HG03280 (cell line): ENCODE measurements around the gene CD164L2.

Source experiments
- ATAC-seq: cut with Tn5 transposase; IDR thresholded peaks from one replicate; pipeline ENCODE4 v1.9.1; 2021; ENCODE audit warnings: mild to moderate bottlenecking, moderate library complexity; ENCODE audit not compliant: unreplicated experiment

CD164L2 gene

DNA sequence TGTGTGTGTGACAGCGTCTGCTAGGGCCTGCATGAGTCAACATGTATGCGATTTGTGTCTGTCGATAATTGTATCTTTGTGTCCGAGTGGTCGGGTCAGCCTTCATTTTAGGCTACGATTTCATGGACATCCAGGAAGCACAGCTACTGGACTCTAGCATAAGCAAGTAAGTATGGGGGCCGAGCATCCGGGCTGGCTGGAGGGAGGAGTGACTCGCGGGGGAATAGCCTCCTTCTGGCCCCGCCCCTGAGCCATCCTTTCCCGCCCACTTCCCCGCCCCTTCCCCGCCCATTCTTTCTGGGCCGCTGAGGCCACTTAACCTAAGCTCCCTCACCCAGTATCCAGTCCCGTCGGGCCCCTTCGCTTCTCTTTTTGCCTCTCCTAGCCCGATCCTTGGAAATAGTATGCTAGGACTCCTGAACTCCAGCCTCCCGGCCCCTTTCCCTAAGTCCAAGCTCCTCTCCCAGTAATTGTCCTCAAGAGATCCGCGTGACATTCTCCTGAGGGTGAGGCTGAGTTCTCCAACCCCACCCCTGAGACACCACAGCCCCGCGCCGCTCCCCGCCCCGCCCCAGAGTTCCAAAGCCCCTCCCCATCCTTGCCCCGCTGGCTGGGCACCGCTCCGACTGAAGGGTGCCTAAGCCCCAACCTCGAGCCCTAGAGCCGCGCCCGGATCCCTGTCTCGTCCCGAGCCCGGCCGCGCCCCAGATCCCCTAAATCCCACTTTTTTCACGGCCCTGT, 17.6 kb downstream of the CD164L2 start:
- no peak for ATAC-seq

DNA sequence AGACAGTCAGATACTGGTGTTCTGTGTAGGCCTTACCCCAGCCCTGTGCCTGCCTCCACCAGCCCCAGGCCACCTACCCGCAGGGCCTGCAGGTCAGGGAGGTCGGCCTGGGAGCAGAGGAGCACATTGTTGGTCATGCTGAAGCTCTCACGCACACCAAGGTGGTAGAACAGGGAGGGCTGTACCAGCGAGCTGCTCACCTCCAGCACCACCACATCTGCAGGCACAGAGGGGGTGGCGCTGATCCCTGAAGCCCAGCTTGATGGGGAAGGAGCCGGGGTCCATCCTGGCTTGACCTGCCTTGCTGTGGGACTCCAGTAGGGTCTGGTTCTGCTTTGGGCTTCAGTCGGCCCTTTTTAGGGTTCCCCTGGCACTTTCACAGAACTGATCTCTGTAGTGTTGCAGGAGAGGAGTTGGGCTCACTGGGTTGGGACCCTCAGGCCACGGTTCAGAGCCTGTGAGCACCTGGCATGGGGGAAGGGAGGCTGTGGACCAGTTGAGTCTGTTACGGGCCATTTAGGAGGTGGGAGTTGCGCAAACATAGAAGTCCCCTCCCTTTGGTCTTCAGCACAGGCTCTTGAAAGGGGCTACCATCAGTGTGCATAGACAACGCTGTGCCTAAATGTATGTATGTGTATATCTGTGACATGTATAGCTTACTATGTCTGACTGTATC, 18.3 kb downstream of the CD164L2 start:
- no peak for ATAC-seq

DNA sequence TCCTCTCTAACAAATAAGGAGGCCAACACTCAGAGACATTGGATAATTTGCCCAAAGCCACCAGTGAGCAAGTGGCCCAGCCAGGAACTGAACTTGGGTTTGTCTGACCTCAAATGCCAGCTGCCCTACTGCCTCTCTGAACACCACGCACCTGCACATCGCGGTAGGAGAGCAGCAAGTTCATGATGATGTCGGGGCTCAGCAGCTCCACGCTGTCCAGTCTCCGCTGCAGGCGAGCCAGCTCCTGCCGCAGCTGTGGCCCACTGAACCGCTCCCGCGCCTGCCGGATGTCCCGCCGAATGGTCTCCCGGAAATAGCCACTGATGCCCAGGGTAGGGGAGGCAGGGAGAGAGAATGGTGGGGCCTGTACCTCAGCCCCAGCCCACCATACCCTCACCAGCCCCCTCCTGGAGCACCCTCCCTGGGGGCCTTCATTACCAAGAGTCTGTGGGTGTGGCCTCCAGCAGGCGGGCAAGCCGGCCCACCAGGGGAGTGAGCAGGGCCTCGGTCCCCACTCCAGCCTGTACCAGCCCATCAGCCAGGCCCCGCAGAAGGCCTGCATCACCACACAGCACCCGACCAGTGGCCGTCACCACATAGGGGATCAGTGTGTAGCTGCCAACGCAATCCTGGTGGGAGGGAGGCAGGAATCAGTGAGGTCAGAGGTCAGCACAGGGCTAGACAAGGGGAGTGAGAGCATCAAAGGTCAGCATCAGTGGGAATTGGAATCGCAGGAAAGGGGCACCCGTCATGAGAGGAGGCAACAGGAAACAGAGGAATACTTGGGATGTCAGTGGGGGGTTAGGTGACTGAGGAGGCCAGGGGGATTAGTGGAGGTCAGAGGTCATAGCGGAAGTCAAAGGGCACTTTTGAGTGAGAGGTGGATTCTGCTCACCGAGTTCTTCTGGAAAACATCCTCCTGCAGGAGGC, 19.1 kb downstream of the CD164L2 start:
- no peak for ATAC-seq

DNA sequence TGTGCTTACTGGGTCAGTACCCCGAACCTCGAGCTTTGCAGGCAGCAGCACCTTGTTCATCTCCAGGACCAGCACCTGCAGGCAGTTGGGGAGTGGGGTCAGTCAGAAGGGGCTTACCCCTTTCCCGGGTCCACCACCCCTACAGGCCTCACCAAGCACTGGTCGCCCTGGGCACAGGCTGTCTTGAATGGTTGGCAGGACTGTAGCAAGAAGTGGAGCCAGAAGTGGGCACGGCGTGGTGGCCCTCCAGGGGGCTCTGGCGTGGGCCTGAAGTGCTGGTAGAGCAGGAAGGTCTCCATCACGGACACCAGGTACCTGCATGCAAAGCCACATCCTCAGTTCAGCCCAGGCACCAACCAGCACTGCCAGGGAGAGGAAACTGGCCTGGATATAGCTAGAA, 21.6 kb downstream of the CD164L2 start:
- ATAC-seq: no peak

DNA sequence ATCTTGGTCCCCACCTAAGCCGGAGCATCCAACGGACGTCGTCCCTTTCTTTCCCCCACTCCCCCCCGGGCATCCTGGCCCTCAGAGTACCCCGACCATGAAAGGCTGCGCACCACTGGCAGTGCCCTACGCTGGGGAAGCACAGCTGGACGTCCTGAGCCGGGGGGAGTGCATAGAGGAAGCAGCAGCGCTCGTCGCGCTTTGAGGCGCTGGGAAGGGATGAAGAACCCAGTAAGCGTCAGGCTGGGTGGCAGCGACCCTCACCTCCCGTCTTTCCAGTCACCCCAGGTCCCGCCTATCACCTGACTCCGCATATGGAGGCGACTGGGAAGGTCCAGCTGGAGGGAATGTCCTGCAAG, 22.1 kb downstream of the CD164L2 start:
- no peak for ATAC-seq

DNA sequence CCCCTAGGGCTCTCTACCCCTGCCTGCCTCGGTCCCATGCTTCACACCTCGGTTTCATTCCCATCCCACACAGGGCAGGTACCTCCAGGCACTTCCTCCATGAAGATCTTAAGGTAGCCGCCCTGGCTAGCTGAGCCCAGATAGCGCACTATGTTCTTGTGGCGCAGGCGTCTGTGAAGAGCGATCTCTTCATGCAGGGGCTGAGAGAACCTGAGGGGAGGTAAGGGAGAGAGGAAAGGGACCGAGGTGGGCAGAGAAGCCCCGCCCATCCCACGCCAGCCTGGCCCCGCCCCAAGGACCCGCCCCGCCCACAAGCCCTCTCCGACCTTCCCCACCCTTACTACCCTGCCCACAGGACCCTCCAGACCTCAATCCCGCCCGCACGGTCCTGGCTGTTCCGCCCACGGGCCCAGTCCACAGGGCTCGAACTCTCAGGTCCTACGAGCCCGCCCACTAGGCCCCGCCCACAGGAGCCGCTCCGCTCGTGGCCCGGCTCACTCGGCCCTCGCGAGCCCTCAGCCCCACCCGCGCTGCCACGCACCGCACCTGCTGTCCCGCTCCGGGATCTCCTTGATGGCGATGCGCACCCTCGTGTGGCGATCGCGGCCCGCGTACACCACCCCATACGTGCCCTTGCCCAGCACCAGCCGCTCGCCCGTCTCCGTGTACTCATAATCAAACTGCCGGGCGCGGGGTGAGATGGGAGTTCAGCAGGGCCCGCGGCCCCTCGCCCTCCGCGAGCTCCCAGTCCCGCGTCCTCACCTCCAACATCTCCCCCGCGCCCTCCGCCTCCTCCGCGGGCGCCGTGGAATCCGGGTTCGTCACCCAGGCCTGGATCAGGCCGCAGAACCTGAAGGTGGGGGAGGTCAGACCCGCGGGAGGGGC, 22.7 kb downstream of the CD164L2 start:
- no peak for ATAC-seq

DNA sequence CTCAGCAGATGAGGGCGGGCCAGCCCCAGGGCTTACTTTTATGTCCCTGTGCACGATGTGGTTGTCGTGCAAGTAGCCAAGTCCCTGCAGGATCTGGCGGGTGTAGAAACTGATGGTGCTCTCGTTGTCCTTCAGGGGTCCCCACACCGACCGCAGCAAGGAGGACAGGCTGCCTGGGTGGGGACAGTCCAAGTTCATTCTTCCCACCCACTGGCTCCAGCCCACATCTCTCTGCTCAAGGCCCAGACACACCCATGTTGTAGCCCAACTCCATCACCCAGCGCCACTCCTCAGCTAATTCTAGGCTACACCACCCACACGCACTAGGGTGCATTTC, 23.3 kb downstream of the CD164L2 start:
- ATAC-seq: no peak

DNA sequence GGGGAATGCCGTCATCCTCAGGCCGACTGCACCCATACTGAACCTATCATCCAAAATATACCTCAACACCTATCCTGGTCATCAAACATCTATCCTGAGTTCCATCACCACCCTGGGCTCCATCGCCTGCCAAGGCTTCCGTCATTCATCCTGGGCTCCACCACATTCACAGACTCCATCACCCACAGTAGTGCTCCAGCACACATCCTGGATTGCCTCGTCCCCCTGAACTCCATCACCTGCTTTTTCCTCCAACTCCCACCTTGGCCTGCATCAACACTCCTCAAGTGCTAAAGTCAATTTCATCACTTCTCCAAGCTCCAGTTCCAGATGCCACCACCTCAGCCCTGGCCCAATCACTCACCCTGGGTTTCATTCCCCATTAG, 24.2 kb downstream of the CD164L2 start:
- ATAC-seq: no peak

DNA sequence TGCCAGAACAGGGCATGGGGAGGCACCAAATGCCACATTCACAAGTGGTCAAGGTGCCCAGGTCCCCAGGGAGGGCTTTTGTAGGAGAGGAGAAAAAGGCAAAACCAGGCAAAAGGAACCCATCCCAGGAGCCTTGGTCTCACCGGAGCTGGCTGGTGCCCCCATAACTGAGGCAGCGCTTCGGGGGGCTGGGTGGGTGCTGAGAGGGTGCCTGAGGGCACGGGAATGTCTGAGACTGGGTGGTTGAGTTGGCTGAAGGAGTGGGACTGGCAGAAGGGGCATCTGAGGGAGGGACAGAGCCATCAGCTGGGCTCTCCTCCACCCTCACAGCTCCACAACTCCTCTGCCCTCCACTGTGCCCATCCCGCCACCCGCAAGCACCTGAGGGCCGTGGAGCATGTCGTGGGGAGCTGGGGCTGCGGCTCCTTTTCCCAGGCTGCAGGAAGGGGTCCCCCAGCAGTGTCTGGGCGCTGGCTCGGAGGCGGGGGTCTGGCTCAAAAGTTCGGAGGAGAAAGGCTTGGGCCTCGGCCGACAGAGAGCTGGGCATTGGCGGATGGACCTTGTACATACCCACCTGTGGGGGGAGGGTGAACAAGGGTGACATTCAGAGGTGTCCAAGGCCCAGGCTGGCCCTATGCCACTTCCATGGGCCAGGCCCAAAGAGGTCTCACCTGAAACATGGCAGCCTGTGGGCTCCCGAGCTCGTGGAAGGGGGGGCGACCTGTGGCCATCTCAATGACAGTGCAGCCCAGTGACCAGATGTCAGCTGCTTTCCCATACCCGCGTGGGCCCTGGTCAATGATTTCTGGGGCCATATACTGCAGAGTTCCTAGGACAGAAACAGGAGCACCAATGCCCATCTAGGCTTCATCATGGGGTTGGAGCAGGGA, 24.9 kb downstream of the CD164L2 start:
- ATAC-seq: no peak

DNA sequence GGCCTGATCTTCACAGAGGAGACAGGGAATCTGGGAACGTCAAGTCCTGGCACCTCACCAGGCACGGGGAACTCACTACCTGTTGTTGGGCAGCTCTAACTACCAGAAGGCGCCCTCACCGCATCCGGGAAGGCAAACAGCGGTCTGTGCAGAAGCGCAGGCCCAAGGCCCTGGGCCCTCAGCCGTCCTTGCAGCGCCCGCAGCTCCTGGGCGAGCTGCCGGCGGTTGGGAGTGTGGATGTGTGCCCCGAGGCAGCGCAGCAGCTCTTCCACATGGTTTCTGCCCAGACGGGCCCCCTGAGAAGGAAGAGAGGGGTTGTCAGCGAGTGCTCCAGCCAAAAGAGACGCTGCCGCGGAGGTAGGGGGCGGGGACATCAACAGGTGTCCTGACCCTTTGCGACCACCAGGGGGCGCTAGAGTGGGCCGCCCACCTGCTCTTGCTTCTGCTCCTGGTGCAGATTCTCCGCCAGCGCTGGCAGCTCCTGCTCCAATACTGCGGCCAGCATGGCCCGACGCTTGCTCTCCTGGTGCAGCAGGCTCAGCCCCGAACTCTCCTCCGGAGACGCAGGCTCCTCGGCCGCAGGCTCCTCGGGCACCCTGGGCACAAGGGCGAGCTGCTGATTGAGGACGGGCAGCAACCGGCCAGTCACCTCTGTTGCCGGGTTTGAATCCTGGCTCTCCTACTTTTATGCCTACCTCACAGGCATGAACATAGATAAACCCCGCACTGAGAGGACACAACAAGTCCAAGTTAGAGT, 25.7 kb downstream of the CD164L2 start:
- no peak for ATAC-seq

DNA sequence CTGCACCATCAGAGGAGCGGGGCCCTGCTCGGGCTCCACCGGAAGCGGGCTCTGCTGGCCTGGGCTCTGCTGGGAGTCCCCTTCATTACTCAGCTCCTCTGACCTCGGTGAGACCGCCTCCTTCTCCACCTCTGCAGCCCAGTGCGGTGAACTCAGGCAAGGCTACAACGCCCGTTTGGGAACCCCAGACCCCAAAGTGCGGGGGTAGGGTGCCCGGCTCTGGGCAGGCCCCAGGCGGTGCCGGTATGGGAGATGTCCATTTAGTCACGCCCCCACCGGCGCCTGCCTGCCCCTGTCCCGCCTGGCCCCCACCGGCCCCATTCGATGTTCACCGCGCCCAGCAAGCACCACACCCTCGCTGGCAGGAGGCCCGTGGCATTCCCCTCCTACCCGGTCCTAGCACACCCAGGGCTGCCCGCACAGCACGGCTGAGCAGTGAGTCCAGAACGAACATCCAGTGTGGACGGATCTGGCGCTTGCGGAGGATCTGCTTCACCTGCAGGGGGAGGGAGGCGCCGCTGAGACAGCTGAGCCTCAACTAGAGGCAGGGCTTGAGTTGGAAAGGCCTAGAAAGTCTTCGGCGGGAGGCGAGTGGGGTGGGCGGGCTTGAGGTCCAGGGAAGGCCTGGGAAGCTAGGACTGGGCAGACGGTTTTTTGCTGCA, 26.4 kb downstream of the CD164L2 start:
- ATAC-seq: no peak

DNA sequence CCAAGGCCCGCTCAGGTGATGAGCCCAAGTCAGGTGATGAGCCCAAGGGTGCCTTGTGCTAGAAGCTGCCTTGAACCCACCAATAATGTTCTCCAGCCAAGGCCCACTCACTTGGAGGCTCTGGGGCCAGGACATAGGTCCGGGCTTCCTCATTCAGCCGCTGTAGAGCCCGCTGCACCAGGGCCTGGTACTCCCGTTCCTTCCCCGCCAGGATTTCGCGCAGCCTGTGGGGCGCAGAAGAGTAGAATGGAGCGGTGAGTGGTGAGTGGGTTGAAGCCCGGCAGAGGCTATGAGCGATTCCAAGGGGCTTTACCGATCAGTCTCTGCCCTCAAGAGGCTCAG, 26.9 kb downstream of the CD164L2 start:
- no peak for ATAC-seq

DNA sequence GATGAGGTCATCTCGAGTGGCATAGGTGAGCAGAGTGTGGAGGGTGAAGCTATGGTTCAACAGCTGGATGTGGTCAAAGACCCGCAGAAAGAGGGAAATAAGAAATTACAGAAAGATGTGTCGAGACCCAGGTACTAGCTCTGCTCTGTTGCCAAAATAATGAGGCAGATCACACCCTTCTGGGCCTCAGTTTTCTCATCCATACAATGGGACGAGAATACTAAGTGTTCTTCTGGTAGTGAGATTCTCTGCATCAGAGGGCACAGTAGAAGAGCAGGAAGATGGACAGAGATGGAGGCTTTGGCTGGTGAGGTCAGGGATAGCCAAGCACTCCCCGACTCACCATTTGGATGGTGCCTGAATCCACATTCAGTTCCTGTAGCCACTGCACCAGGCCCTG, 27.4 kb downstream of the CD164L2 start:
- no peak for ATAC-seq

DNA sequence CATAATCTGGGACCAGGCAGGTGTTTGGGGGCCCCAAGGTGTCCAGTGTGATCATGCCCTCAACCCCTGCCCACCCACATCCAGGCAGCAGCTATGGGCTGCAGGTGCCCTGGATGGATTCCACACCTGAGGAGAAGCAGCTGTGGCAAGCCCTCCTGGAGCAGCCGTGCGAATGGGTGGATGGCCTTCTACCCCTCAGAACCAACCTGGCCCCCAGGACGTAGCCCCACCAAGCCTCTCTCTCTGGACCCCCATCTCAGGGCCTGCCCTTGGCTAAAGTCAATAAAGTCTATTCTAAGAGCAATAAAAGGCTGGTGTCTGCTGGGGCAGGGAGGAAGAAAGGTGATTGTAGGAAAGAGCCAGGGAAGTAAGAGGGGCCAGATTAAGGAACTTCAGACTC, 29.5 kb downstream of the CD164L2 start:
- ATAC-seq: no peak

DNA sequence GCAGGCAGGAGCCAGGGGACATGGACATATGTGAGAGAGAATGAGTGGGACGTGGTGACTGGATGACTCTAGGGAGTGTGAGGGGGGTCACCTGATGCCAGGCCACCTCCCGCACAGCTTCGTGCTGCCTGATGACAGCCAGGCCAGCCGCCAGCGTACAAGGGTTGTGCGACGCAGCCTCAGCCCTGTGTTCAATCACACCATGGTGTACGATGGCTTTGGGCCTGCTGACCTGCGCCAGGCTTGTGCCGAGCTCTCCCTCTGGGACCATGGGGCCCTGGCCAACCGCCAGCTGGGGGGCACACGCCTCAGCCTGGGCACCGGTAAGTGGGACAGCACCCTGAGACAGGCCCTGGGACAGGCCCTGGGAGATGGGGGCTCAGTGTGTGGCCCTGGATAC, 30.0 kb downstream of the CD164L2 start:
- ATAC-seq: no peak

DNA sequence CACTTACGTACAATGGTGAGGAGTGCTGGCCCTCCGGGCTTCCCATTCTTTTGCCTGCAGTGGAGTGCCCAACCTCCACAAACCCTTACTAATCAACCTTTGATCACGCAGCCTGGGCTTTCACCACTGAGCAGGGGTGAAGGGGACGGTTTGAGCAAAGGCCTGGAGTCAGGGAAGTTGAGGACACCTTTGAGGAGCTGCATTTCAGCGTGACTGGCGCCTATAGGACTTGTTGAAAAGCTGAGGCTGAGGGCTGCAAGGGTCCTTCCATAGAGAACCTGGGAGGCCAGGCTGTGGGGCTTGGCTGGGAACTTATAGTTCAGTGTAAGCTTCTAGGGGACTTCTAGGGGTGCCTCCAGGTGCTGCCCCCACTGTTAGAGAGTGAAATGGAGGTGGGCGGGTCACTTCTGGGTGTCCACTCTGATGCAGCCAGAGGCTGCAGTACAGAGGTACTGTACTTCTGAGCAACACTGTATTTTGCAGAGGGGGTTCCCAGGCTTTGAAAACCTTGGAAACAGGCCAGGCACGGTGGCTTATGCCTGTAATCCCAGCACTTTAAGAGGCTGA, 31.5 kb downstream of the CD164L2 start:
- ATAC-seq: no peak

DNA sequence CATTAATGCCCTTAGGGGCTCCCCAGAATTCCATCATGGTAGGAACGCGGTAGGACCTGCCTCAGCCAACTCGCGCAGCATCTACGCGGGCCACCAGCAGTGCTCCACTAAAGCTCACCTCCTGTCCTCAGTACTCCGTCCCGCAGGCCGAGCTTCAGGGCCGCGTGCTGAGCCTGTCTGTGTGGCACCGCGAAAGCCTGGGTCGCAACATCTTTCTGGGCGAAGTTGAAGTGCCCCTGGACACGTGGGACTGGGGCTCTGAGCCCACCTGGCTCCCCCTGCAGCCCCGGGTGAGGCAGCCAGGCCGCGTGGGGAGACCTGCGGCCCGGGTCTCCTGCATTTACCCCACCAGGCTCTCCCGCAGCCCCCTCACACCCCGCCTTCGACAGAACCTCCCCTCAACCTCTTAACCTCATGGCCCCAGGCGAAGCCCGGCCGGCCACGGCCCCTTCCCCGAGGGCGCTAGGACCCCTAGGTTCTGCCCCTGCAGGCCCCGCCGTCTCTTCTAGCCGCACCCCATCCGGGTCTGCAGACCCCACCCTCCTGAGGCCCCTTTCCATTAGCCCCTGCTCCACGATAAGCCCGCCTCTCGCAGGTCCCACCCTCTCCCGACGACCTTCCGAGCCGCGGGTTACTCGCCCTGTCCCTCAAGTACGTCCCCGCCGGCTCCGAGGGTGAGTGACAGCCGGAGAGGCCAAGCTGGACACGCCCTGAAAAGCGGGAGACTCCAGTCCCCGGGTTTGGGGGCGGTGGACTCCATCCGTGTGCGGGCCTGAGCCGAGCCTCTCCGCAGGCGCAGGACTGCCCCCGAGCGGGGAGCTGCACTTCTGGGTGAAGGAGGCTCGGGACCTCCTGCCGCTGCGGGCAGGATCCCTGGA, 32.2 kb downstream of the CD164L2 start:
- no peak for ATAC-seq
